ENCODE data around the gene OPN4.
A peak's percentile ranks its signal among the peaks of the same experiment; 100 is the strongest.
"Not testable (repeated sequence)": the region's sequence is repeated elsewhere in the genome, so short reads cannot be mapped to it uniquely, and the experiment has no call there.

The OPN4 gene

DNA sequence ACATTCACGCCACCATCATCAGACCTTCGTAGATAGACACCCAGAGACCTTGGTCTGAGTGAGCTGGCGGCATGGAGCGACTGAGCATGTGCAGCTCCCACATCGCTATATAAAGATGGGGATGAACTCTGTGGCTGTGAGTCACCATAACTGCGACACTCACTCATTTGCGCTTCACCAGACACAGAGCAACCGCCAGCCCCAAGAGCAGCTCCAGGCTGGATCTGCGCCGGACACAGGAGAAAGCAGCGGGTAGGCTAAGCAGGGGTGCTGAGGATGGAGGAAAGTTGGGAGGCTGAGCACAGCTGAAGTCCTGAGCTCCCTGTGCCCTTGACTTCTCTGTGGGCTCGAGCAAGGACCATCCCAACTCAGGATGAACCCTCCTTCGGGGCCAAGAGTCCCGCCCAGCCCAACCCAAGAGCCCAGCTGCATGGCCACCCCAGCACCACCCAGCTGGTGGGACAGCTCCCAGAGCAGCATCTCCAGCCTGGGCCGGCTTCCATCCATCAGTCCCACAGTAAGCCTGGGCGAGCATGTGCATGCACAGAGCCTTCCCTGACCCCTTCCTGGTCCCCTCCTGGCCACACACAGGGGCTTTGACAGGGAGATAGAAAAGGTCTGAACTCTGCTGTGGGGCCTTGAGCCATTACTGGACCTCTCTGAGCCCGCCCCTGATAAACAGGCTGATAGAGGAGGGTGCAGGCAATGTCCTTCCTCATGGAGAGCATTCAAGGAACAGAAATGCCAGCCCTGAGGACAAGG is at the start of gene OPN4:
OPN4 (plus strand) TSS at position 137 of the 762 bp plus-strand sequence; CDS start at position 374, 237 bp downstream.
- no peak for DNase-seq (ENCODE audit: low spot score)

- no peak for DNase-seq (ENCODE audit: low spot score)
These were observed 46.7 kb upstream of the OPN4 start for GRCh38 chr10:86607674-86608073.

GRCh38 chr10:86609920-86610319 is 44.4 kb upstream of the OPN4 start:
- DNase-seq (ENCODE audit: low spot score), result no peak

GRCh38 chr10:86611386-86611785 is 43.0 kb upstream of the OPN4 start:
- no peak for DNase-seq (ENCODE audit: low spot score)

DNA sequence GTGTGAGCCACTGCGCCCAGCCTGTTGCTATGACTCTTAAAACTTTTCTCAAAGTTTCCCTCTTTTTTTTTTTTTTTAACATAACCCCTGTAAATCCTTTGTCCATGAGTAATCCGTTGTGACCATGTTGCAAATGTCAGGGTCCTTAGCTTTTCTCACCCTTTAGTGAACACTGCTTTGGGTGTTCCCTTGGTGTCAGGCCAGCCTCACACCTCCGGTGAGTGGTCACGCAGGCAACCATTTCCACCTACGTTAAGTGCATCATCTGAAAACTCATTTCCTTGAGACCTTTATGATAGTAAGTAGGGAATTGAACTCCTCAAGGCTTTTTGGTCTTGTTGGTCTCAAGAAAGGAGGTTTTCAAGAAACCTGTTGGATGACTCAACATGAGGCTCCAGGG is 41.3 kb upstream of the OPN4 start:
- DNase-seq (ENCODE audit: low spot score), result no peak

- no peak for DNase-seq (ENCODE audit: low spot score)
These were observed 40.4 kb upstream of the OPN4 start for GRCh38 chr10:86613905-86614304.

GRCh38 chr10:86614853-86615252 is 39.5 kb upstream of the OPN4 start:
- no peak for DNase-seq (ENCODE audit: low spot score)

DNA sequence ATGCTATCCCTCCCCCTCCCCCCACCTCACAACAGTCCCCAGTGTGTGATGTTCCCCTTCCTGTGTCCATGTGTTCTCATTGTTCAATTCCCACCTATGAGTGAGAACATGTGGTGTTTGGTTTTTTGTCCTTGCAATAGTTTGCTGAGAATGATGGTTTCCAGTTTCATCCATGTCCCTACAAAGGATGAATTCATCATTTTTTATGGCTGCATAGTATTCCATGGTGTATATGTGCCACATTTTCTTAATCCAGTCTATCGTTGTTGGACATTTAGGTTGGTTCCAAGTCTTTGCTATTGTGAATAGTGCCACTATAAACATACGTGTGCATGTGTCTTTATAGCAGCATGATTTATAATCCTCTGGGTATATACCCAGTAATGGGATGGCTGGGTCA is 37.1 kb upstream of the OPN4 start:
- not testable (repeated sequence) for DNase-seq (ENCODE audit: low spot score)

DNA sequence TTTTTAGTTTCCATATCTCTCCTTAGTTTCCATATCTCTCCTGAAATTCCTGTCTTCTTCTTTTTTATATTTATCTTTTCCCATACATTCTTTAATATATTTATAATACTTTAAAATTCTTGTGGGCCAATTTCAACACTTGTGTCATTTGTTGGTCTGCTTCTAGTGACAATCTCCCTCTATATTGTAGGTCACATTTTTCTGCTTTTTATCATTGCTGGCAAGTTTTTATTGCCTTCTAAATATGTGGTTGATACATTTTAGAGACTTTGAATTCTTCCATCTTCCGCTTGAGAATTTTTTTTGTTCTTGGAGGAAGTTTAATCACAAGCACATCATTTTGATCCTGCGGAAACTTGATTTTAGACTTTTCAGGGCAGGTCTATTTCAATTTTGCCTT is 26.0 kb upstream of the OPN4 start:
- DNase-seq (ENCODE audit: low spot score), result no peak

- peak; percentile 55 for DNase-seq (ENCODE audit: low spot score)
These were observed 24.3 kb upstream of the OPN4 start for GRCh38 chr10:86630079-86630478.

DNA sequence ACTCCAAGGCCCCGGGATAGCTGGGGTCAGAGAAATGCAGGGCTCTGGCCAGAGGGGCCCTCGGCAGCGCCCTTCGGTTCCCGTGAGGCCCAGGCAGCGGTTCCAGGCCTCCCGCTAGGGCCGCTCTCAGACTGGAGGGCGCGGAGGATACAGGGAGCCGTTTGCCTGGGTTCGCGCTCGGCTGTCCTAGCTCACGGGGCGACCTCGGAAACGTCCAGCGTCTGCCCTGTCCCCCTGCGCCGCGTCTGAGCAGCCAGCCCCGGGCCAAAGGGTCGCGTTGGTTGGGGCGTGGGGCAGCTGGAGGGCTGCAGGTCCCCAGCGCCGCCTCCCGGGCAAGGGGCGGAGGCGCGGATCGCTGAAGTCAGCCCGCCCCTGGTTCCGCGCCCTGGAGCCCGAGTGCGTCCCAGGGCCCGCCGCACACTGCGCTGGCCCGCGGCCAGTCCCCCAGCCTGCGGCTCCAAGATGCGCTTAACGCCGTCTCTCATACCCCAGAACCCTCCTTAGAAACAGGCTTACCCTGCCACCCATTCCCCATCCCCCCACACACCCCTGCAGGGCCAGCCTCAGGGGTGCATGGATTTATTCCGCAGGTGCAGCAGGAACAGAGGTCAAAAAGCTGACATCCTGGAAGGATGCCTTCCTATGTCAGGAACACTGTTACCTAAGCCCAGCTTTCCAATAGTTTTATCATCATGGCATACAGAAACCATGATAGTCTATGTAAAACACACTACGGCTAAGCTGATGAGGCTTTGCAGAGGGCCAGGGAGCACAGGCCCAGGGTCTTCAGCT is 22.1 kb upstream of the OPN4 start:
- peak; percentile 77 for DNase-seq (ENCODE audit: low spot score)

DNA sequence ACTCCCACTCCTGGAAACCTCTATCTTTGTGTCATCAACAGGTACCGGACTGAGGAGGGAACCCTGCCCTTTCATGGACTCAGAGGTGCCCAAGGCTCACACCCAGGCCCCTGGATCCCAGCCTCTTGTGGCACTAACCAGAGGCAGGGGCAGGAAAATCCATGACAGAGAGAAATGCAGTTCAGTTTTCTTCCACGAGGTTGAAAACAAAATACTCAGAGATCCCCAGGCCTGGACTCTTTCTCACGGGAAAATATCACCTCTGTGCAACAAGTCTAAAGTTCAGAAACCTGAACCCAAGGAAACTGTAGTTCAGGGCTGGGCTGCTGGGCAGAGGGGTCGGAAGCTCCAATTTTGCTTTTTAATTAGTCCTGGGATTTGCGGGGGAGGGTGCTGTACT is 21.4 kb upstream of the OPN4 start:
- DNase-seq (ENCODE audit: low spot score), result no peak

DNA sequence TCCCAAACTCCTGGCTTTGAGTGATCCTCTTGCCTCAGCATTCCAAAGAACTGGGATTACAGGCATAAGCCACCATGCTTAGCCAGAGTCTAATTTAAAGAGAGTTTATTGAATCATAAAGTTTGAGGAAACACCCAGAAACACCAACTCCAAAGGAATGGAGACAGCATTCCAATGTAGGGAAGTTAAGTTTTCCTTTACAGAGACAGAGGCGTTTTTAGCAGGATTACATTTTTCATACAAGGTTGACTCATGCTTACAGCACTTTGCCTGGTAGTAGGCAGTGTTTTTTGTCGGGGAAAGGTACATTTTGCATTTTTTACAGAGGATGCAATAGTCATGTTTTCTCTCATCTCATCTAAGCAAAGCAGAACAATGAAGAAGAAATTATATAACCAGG is 18.9 kb upstream of the OPN4 start:
- DNase-seq (ENCODE audit: low spot score), result peak; percentile 88

- no peak for DNase-seq (ENCODE audit: low spot score)
These were observed 18.0 kb upstream of the OPN4 start for GRCh38 chr10:86636311-86636710.

DNA sequence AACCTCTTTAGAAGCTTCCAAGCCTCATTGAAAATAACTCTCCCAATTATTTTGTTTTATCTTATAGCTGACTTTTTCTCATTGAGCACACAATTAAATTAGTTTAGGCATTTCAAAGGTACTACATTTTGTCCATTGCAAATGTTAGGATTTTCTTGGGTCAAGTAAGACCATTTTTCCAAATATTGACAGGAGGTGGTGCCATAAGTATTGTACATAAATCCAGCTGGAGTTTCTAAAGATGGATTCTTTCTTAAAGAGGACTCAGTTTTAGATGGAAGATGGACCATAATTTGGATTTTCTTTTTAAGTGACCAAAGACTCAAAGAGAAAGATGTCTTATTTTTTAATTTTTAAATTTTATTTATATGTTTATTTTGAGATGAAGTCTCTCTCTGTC is 12.3 kb upstream of the OPN4 start:
- DNase-seq (ENCODE audit: low spot score), result no peak

DNA sequence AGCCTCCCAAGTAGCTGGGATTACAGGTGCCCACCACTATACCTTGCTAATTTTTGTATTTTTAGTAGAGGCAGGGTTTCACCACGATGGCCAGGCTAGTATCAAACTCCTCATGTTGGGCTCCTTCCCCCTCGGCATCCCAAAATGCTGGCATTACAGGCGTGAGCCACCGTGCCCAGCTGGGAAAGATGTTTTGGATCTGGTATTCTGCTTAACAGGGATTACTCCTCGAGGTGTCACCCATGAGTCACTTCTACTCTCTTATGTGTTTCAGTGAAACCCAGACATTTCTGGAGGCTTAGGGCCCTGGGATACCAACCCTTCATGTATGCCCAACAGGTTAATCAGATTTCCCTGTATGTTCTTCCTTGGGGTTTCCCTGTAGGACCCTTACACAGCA is 11.8 kb upstream of the OPN4 start:
- peak; percentile 58 for DNase-seq (ENCODE audit: low spot score)

DNA sequence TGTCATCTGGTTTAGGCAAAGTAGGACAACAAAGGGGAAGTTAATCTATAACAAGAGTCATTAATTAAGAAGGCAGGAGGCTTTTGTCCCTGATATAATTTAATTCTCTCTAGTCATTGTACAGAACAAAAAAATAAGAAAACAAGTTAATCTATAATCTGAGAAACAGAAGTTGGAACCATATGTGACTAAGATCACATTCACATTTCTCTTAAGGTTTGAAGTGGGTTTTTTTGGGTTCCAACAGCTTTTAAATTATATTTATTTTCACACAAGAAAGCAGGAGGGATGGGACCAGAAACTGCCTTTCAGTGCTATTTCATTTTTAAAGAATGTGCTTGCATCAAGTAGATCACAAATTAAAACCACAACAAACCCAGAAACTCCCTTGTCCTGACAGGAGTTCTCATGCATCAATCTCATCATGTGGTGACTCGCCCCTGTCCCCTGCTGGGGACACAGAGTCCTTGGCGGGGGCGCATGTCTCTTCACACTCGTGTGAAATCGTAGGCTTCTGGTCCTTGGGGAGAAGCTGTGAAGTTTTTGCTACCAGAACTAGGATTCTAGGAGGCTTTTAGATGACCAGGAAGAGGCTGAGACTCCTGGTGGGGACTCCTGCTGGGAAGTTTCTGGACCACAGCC is 10.1 kb upstream of the OPN4 start:
- peak; percentile 51 for DNase-seq (ENCODE audit: low spot score)

GRCh38 chr10:86644794-86645445 is 9.4 kb upstream of the OPN4 start:
- no peak for DNase-seq (ENCODE audit: low spot score)

- DNase-seq (ENCODE audit: low spot score), result not testable (repeated sequence)
These were observed 8.7 kb upstream of the OPN4 start for GRCh38 chr10:86645621-86646165.

GRCh38 chr10:86646532-86646931 is 7.8 kb upstream of the OPN4 start:
- DNase-seq (ENCODE audit: low spot score), result no peak

- DNase-seq (ENCODE audit: low spot score), result peak; percentile 3
These were observed 7.4 kb upstream of the OPN4 start for GRCh38 chr10:86646933-86647332.
